ENCODE results near the gene TMEM135. TPM values are rescaled to one million over a fixed set of nuclear protein-coding genes. Genes with fewer than 3 reads are reported as not detected.
"Not testable (repeated sequence)": the region's sequence is repeated elsewhere in the genome, so short reads cannot be mapped to it uniquely, and the experiment has no call there.

Gene TMEM135
- total RNA-seq, 1 donor from 2014 or later: 16.4 TPM

DNA sequence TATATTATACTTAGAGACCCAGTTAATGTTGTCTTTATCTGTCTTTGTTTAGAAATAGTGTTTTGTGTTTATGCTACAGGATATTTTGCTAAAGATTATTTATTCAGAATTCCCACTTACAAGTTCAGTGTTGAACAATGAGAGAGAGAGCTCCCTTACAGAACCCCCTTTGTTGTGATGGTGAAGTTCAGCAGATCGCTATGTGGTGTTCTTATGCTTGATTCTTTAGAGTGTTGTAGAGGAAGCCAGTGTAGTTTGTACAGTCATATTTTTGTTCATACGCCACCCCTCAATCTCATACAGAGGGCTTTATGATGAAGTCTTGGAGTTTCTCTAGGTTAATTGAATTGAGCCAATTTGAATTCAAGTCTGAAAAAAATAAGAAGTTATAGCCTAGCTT is 150.2 kb downstream of the TMEM135 start:
- intact Hi-C loops (cut with micrococcal nuclease): no loop called here
- no peaks in the 10 kb centered on the region for H3K27me3 ChIP-seq (ENCODE audit: low read depth)
- no peak for DNase-seq
- no peaks in the 10 kb centered on the region for H3K36me3 ChIP-seq
- no peaks in the 10 kb centered on the region for H3K9me3 ChIP-seq (replicated peaks)
- H3K4me1 ChIP-seq: no peaks in the 10 kb centered on the region
- no peak overlapping the region for H3K27ac ChIP-seq (replicated peaks)
- TF ChIP-seq, protein P1, sequence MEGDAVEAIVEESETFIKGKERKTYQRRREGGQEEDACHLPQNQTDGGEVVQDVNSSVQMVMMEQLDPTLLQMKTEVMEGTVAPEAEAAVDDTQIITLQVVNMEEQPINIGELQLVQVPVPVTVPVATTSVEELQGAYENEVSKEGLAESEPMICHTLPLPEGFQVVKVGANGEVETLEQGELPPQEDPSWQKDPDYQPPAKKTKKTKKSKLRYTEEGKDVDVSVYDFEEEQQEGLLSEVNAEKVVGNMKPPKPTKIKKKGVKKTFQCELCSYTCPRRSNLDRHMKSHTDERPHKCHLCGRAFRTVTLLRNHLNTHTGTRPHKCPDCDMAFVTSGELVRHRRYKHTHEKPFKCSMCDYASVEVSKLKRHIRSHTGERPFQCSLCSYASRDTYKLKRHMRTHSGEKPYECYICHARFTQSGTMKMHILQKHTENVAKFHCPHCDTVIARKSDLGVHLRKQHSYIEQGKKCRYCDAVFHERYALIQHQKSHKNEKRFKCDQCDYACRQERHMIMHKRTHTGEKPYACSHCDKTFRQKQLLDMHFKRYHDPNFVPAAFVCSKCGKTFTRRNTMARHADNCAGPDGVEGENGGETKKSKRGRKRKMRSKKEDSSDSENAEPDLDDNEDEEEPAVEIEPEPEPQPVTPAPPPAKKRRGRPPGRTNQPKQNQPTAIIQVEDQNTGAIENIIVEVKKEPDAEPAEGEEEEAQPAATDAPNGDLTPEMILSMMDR (IDR thresholded peaks at IDR 0.05; ENCODE audit: borderline replicate concordance): no peak
- H3K4me3 ChIP-seq: no peak overlapping the region

DNA sequence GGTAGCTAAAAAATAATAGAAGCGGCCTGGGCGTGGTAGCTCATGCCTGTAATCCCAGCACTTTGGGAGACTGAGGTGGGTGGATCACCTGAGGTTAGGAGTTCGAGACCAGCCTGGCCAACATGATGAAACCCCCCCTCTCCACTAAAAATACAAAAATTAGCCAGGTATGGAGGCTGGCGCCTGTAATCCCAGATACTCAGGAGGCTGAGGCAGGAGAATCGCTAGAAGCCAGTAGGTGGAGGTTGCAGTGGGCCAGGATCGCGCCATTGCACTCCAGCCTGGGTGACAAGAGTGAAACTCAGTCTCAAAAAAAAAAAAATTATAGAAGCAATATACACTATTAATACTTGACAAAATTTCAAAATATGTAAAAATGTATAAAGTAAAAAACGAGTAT is 150.7 kb downstream of the TMEM135 start:
- H3K36me3 ChIP-seq; H3K27me3 ChIP-seq (ENCODE audit: low read depth); intact Hi-C loops (cut with micrococcal nuclease); H3K4me3 ChIP-seq; H3K27ac ChIP-seq (replicated peaks); DNase-seq; H3K4me1 ChIP-seq; H3K9me3 ChIP-seq (replicated peaks): not testable (repeated sequence)

DNA sequence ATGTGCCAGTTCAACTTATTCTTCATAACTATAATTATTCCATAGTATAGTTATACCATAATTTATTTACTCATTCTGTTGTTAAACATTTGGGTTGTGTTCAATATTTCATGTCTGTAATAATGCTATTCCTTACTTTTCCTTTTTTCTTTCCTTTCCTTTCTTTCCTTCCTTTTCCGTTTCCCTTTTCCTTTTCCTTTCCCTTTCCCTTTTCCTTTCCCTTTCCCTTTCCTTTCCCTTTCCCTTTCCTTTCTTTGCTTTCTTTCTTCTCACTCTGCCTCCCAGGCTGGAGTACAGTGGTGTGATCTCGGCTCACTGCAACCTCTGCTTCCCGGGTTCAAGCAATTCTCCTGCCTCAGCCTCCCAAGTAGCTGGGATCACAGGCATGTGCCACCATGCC is 151.2 kb downstream of the TMEM135 start:
- H3K27me3 ChIP-seq (ENCODE audit: low read depth); H3K27ac ChIP-seq (replicated peaks); H3K4me1 ChIP-seq; DNase-seq; intact Hi-C loops (cut with micrococcal nuclease); H3K36me3 ChIP-seq; H3K4me3 ChIP-seq; H3K9me3 ChIP-seq (replicated peaks): not testable (repeated sequence)

DNA sequence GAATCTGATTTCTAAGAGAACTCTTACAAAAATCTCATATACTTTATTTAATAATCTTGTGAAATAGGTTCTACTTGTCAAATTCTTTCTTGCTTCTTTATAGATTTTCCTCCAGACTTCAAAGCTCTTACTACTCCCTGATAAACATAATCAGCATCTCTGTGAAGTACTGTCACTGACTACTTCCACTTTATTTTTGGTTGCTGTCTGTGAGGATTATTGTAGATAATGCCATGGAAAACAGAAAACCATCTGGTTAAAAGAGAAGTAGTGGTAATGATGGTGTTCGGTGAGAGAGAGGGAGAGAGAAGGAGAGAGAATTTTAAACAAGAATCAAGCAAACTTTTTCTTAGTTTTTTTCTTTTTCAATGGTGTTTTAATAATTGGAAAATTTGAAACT is 152.3 kb downstream of the TMEM135 start:
- intact Hi-C loops (cut with micrococcal nuclease): no loop called here
- Histone ChIP-seq H3K4me1 (no peaks in the 10 kb centered on the region), H3K27me3 (ENCODE audit: low read depth) (no peaks in the 10 kb centered on the region), H3K36me3 (no peaks in the 10 kb centered on the region), H3K27ac (replicated peaks) (no peak overlapping the region), H3K9me3 (replicated peaks) (no peaks in the 10 kb centered on the region), H3K4me3 (no peak overlapping the region)
- TF ChIP-seq, protein P1 (IDR thresholded peaks at IDR 0.05; ENCODE audit: borderline replicate concordance): no peak
- DNase-seq: no peak

DNA sequence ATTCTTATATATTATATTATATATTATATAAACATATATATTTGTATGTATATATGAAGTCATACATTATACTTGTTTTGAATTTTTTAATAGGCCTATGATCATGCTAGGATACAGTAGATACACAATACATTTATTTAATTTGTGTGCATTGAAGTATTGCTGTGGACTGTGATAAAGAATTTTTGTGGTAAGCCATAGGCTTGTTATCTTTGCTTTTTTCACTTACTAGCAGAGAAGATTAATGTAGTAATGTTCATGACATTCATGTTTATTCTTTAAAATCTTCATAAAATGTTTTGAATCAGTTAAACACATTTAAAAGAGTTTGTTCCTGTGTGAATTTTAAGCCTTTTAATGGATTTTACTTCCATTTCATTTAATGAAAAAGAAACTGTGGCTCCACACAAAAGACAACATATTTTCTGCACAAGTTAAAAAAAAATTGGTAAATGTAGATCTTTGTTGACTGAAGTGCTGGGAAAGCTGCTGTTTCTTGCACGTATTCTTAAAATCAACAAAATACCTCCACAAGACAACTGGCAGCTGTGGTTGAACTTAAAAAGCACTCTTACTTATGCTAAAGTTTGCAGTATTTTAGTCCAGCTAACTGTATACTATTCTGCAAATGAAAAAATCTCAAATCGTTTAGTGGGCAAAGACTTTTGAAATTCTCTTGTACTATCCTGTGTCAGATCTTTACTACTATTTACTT is 156.2 kb downstream of the TMEM135 start:
- Histone ChIP-seq H3K27ac (replicated peaks) (no peak overlapping the region), H3K4me1 (peaks cover 9% of the 10 kb centered on the region), H3K27me3 (ENCODE audit: low read depth) (no peaks in the 10 kb centered on the region), H3K36me3 (no peaks in the 10 kb centered on the region), H3K4me3 (no peak overlapping the region), H3K9me3 (replicated peaks) (no peaks in the 10 kb centered on the region)
- intact Hi-C loops (cut with micrococcal nuclease): no loop called here
- DNase-seq: no peak
- TF ChIP-seq, protein P1 (IDR thresholded peaks at IDR 0.05; ENCODE audit: borderline replicate concordance): no peak

DNA sequence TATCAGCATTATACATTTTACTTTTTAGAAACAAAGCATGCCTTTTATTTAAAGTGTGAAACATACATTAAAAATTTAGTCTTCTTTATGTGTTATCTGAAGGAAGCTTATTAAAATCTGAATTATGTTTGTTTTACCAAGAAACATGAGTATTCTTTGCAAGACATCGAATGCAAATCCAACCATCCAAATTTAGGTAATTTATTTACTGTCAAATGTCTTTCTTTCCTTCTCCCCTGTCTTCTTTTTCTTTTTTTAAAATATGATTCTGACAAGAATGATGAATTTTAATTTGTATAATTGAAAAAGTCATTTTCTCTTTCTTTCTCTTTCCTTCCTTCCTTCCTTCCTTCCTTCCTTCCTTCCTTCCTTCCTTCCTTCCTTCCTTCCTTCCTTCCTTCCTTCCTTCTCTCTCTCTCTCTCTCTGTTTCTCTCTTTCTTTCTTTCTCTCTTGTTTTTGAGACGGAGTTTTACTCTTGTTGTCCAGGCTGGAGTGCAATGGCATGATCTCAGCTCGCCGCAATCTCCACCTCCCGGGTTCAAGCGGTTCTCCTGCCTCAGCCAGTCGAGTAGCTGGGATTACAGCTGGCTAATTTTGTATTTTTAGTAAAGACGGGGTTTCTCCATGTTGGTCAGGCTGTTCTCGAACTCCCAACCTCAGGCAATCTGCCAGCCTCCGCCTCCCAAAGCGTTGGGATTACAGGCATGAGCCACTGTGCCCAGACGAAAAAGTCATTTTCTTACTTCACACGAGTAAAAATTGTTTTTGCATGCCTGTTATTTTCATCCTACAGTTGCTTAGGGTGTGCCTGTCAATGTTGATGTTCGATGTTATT is 157.5 kb downstream of the TMEM135 start:
- no peak for DNase-seq
- no peaks in the 10 kb centered on the region for H3K27me3 ChIP-seq (ENCODE audit: low read depth)
- H3K4me1 ChIP-seq: peaks cover 9% of the 10 kb centered on the region
- H3K36me3 ChIP-seq: no peaks in the 10 kb centered on the region
- no peaks in the 10 kb centered on the region for H3K9me3 ChIP-seq (replicated peaks)
- intact Hi-C loops (cut with micrococcal nuclease): no loop called here
- TF ChIP-seq, protein P1 (IDR thresholded peaks at IDR 0.05; ENCODE audit: borderline replicate concordance): no peak
- H3K4me3 ChIP-seq: no peak overlapping the region
- no peak overlapping the region for H3K27ac ChIP-seq (replicated peaks)
